Measurements from ENCODE around the gene NDUFB3.

The NDUFB3 gene

DNA sequence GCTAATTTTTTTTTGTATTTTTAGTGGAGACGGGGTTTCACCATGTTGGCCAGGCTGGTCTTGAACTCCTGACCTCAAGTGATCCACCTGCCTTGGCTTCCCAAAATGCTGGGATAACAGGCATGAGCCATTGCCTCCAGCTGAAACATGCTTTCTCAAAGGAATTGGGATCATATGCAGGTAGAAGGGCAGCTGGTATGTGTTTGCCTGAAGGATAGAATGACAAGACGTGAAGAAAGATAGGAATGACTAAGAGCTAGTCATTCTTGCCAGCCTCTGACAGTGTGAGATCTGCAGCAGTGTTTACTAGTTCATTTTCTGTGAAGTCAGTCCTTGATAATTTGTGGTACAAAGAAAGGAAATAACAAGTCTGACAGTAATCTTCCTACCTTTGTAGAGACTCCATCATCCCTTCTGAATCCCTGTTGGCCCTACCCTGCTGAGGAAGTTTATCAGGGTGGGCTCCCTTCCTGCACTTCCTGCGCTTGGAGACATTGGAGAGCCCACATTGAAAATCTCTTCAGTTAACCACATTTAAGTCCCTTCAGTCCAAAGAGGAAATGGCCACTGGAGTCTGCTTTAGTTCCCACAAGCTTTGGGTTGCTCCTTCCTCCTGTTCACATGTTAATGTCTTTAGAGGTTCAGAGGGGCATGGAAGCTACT, 58.9 kb downstream of the NDUFB3 start:
- no peak for DNase-seq

DNA sequence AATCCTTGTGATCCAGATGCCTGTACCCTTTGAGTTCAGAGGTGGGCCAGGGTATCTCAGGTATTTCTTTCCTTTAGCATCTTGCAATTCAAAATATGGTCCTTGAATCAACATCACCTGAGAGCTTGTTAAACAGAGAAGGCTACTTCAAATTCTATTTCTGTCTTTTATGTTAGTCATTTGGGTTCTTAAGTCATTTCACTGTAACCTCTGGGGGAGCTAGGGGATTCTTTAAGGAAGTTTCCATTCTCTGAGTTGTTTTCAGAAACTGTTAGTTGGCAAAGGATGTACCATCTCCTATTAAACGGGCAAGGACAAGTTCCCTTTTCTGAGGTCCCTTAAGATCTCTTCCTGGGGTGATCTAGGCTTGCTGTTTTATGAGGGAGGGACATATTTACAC, 60.7 kb downstream of the NDUFB3 start:
- no peak for DNase-seq

Measured in NCI-H2081 treated with DMSO at 0.1 percent for 48 hours (cell line).